LHCN-M2 (cell line): Measurements from ENCODE around the gene HIC2. TPM values are rescaled to one million over a fixed set of nuclear protein-coding genes. Genes with fewer than 3 reads are reported as not detected.
"Not testable (repeated sequence)": the region's sequence is repeated elsewhere in the genome, so short reads cannot be mapped to it uniquely, and the experiment has no call there.

Experiments
- DNase-seq: peaks from one replicate; pipeline ENCODE4 v3.0.0-alpha.2; 2012; ENCODE audit warnings: low read depth
- total RNA-seq: library from RNA; depleted of rRNA; stranded (reverse); fragments of >200 nt; gene quantifications from 2 replicates; pipeline ENCODE4 v1.2.3, GENCODE V29; 2014; rRNA removed

HIC2 gene
- total RNA-seq, 1 experiment from 2014 or later = 2.8 TPM

- DNase-seq = not testable (repeated sequence)
Observed at GRCh38 chr22:21490556-21490955, 73.4 kb downstream of the HIC2 start.

DNA sequence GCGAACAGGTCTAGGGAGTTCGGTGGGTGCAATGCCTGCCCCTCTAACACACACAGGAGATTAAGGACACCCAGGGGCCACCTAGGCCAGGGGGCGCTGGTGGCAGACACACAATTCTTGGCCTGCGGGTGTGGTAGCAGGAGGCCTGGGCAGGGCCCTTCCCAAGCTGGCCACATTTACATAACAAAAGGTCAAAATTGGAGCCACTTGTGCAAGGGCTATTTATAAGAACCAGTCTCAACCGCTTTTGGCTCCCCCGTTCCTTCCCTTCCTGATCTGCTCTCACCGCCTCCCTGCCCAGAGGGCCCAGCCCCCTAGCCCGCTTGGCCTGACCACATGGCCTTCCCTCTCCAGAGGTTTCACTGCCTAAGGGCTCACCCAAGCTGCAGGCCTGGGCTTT lies 75.1 kb downstream of the HIC2 start:
- DNase-seq = not testable (repeated sequence)

GRCh38 chr22:21493789-21494782 lies 76.9 kb downstream of the HIC2 start:
- DNase-seq = not testable (repeated sequence)

DNA sequence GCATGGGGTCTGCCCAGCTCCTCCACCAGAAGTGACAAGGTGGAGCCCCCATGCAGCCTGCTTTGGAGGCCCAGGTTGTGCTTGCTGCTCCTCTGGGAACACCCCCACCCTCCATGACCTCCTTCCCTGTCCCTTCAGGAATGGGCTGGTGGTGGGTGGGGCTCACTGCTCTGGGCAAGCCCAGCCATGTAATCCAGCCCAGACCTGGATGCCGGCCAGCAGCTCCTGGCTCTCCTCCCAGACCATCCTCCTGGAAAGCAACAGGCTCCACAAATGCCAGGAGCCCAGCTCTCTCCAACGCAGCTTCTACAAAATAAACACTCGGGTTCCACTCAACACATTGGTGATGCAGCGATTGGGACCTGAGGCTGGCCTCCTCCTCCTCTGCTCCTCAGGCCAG lies 80.8 kb downstream of the HIC2 start:
- DNase-seq = not testable (repeated sequence)

DNA sequence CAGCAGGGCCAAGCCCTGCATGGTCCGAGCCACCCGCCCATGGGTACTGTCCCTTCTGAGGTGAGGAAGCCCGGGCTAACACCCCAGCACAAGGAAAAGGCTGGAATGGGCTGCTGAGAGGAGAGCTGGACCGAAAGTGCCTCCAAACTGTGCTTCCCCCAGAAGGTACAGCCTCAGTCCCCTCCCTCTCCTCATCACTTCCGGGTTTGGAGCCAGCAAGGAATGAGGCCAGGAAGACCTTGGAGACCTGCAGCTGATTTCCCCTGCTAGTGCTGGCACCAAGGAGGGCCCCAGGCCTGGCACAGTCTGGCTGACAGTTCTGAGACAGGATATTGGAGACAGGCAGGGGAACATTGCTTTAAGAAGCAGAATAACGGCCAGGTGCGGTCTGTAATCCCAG lies 81.3 kb downstream of the HIC2 start:
- not testable (repeated sequence) for DNase-seq

- DNase-seq = not testable (repeated sequence)
Observed at GRCh38 chr22:21499623-21500506, 82.7 kb downstream of the HIC2 start.

Other genes with a start within 250 kb of the HIC2 start
- 0.64 and 0.98 TPM in 2 replicates for gene RIMBP3B, start 33.6 kb upstream of the HIC2 start, total RNA-seq
- gene TMEM191C, start 50.0 kb downstream of the HIC2 start, total RNA-seq = 0.32 and 0.69 TPM in 2 replicates
- 1.4 and 1.8 TPM in 2 replicates for gene RIMBP3C, start 134.1 kb downstream of the HIC2 start, total RNA-seq
- 80.3 and 83.1 TPM in 2 replicates for gene UBE2L3, start 150.3 kb downstream of the HIC2 start, total RNA-seq
- gene YDJC, start 212.7 kb downstream of the HIC2 start, total RNA-seq = 39.6 and 49.2 TPM in 2 replicates
- 0.06 and 0.26 TPM in 2 replicates for gene CCDC116, start 215.4 kb downstream of the HIC2 start, total RNA-seq
- gene SDF2L1, start 224.9 kb downstream of the HIC2 start, total RNA-seq = 40.5 and 49.7 TPM in 2 replicates
- 27.8 and 29.6 TPM in 2 replicates for gene PPIL2, start 248.6 kb downstream of the HIC2 start, total RNA-seq